GM19328 (cell line): Measurements from ENCODE around the gene CCDC7.
"Not testable (repeated sequence)": the region's sequence is repeated elsewhere in the genome, so short reads cannot be mapped to it uniquely, and the experiment has no call there.

Experiments
- ATAC-seq: cut with Tn5 transposase; IDR thresholded peaks from one replicate; pipeline ENCODE4 v1.9.1; 2021; ENCODE audit warnings: mild to moderate bottlenecking, moderate library complexity; ENCODE audit not compliant: unreplicated experiment

The CCDC7 gene

GRCh38 chr10:32445740-32446535 is at the start of gene CCDC7:
Gene CCDC7, plus strand, starts transcription at chr10:32446140. Its CDS starts 5,503 bp downstream, at chr10:32451643.
- peak; percentile 98 for ATAC-seq

- not testable (repeated sequence) for ATAC-seq
Measured at GRCh38 chr10:32397163-32397562, 48.8 kb upstream of the CCDC7 start.

- not testable (repeated sequence) for ATAC-seq
Measured at GRCh38 chr10:32399720-32400119, 46.2 kb upstream of the CCDC7 start.

- ATAC-seq = no peak
Measured at GRCh38 chr10:32400961-32401360, 45.0 kb upstream of the CCDC7 start.

GRCh38 chr10:32402499-32402898 is 43.4 kb upstream of the CCDC7 start:
- ATAC-seq = no peak

DNA sequence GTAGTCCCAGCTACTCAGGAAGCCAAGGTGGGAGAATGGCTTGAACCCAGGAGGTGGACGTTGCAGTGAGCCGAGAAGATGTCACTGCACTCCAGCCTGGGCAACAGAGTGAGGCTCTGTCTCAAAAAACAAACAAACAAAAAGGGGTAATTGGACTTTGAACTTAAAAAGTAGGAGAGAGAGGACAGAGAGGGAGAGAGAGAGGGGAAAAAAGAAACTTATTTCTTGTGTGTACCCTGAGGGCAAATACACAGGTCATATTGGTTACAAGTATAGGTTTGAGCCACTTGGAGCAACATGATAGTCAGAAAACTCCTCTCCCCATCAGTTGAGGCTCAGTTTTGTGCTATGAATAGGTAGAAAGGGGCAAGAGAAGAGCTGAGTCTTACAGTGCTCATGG is 42.8 kb upstream of the CCDC7 start:
- no peak for ATAC-seq

DNA sequence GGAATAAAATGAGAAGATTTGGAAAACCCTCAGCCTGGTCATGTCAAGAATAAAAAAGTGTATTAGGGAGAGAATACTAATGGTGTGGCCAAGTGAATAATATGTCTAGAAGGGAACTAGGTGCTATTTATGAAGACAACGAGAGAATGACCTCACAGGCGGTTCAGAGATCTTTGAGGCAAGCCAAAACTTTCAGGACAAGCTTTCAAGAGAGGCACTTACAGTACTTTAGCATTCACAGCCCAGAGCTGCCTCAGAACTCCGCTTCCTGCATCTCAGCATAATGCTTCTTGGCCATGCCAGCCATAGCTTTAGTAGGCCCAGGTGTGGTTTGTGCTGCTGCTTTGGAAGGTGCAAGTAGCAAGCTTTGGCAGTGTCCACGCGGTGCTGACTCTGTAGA is 37.2 kb upstream of the CCDC7 start:
- ATAC-seq = no peak

DNA sequence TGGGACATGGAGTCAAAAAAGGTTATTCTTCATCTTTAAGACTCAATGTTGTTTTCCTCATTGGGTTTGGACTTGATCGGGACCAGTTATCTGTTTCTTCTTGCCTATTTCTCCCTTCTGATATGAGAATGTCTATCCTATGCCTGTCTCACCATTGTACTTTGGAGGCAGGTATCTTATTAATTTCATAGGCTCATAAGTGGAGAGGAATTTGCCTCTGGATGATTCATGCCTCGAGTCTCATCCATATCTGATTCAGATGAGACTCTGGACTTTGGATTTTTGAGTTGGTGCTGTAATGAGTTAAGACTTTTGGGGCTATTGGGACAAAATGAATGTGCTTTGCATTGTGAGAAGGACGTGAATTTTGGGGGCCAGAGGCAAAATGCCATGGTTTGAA is 36.2 kb upstream of the CCDC7 start:
- ATAC-seq = no peak

DNA sequence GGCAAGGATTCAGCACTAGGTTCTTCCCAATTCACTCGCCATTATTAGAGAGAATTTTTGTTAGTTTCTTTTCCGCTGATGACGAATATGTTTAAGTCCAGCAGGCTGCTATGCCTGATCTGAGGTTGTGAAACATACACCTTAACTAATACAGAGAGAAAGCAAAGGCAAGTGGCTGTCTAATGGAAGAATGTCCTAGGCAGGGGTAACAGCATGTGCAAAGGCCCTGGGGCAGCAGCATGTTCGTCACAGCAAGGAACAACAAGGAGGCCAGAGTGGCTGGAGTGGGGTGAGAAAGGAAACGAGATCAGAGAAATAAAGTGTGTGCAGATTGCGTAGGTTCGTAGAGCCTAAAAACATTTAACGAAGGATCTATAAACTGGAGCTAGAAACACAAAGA is 35.4 kb upstream of the CCDC7 start:
- no peak for ATAC-seq

DNA sequence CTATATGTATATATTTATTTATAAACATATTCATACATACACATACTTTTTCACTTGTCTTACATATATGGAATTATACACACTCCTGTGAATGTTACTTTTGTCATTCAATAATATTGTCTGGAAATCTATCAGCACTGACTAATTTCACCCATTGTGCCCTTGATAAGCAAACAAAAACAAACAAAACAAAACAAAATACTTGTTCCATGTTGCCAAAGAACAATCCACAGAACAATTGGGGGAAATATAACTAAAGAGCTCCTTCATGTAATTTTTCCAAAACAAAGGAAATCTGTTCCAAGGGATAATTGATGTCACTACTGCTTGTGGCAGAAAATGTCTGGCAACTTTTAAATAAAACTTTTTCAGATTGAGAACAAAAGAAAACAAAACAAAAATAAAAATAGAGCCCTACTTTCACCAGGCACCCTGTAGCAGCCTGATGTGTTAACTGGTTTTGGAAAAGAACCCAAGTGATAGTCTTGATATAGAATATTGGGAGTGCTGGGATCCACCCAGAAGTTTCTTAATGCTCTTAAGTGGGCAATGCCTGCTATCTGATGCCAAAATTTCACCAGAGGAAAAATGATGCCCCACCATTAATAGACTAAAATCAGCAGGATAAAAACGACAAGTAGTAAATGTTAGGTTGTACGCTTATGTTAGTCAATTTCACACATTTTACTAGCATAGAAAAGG is 34.0 kb upstream of the CCDC7 start:
- no peak for ATAC-seq

DNA sequence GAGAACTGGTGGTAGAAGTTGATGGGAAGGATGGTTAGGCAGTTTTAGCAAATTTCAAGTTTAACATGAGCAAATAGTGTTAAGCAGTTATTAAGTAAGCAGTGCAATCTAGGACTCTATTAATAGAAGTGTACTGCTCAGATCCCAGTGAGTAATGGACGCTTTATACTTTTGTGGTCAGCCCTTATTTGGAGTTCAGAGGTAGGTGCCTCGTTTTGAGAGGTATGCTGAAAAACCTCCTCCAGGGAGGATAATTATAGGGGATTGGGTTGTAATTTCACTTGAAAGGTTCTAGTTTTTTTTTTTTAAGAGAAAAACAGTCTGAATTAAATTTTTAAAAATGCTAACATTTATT is 33.5 kb upstream of the CCDC7 start:
- ATAC-seq = no peak

GRCh38 chr10:32413513-32413912 is 32.4 kb upstream of the CCDC7 start:
- ATAC-seq = no peak

GRCh38 chr10:32415361-32415760 is 30.6 kb upstream of the CCDC7 start:
- ATAC-seq = no peak

GRCh38 chr10:32417911-32418547 is 27.9 kb upstream of the CCDC7 start:
- ATAC-seq = no peak

DNA sequence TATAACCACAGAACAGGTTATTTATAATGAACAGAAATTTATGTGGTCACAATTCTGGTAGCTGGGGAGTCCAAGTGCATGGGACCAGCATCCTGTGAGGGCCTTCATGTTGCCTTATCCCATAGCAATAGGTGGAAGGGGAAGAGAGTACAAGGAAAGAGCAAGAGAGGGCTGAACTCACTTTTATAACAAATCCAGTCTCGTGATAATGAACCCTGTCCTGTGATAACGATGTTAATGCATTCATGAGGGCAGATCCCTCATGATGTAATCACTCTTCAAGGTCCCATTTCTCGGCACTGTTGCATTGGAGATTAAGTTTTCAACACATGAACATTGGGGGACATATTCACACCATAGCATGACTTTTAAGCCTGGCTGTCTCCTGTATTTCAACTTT is 27.4 kb upstream of the CCDC7 start:
- ATAC-seq = no peak

GRCh38 chr10:32419615-32420014 is 26.3 kb upstream of the CCDC7 start:
- no peak for ATAC-seq

- ATAC-seq = no peak
Measured at GRCh38 chr10:32426186-32426585, 19.8 kb upstream of the CCDC7 start.

DNA sequence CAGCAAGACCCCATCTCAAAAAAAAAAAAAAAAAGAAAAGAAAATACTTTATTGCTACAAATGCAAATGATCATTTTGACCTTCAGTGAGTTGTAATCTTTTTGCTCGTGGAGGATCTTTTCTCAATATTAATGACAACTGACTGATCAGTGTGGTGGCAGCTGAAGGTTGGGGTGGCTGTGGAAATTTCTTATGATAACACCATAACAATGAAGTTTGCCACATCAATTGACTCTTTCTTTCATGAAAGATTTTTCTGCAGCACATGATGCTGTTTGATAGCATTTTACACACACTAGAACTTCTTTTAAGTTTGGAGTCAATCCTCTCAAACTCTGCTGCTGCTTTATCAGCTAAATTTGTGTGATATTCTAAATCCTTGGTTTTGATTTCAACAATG is 12.4 kb upstream of the CCDC7 start:
- ATAC-seq = no peak

- no peak for ATAC-seq
Measured at GRCh38 chr10:32436215-32436614, 9.7 kb upstream of the CCDC7 start.

DNA sequence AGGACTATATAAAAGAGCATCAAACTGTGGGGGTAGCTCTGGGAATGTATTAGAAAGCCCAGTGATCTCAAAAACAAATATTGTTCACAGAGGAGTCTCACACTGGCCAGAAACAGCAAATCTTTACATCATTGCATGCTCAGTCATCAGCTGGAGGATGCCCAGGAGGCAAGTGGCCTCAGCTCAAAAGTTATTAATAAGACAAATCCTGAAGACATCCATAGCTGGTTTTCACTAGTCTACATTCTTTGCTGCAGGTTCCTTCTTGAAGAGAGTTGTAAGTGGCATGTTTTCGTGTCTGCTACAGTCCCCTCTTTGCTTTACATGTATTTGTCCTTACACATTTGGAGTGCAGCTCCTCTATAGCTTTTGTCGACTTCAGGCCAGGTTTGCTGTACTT is 8.6 kb upstream of the CCDC7 start:
- ATAC-seq = no peak

DNA sequence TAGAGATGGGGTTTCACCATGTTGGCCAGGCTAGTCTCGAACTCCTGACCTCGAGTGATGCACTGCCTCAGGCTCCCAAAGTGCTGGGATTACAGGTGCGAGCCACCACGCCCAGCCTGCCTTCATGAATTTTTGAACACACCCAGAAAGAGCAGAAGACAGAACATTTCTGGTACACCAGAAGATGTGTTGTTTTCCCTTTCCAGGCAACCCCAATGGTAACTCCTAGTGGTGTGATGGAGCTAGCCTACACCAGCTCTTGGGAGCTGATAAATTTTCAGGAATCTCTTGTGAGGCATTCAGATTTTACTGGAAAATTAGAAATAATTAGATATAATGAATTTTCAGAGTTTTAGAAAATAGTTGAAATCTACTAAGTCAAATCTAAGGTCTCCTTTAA is 904 bp upstream of the CCDC7 start:
- no peak for ATAC-seq
